Right atrium auricular region (tissue), 2 donors: Measurements from ENCODE around the gene MICAL2. TPM values are rescaled to one million over a fixed set of nuclear protein-coding genes. Genes with fewer than 3 reads are reported as not detected.

Source experiments
- DNase-seq: peaks from one replicate; pipeline ENCODE4 v3.0.0-alpha.2; 2019; ENCODE audit warnings: low spot score
- H3K27ac ChIP-seq, 2 donors: fragments of 200-600 bp; sonication (generic); 1 replicate in 1 of 2; 2 replicates in 1 of 2; pipeline ENCODE4 v1.5.1; 2016 to 2019
- H3K27me3 ChIP-seq, 2 donors: fragments of 200-600 bp; sonication (generic); one replicate each; pipeline versions ENCODE4 v1.5.1 to v1.6.0; 2017 to 2019
- H3K36me3 ChIP-seq: fragments of 200-600 bp; sonication (generic); one replicate; pipeline ENCODE4 v1.5.1; 2016
- H3K4me1 ChIP-seq, 2 donors: fragments of 200-600 bp; sonication (generic); one replicate each; pipeline versions ENCODE4 v1.5.1 to v1.6.0; 2017 to 2019
- H3K4me3 ChIP-seq, 2 donors: fragments of 200-600 bp; sonication (generic); 1 replicate in 1 of 2; 2 replicates in 1 of 2; pipeline ENCODE4 v1.5.1; 2017 to 2019; ENCODE audit warnings: mild to moderate bottlenecking in 1 of 2, moderate library complexity in 1 of 2
- H3K9me3 ChIP-seq, 2 donors: fragments of 200-600 bp; sonication (generic); one replicate each; pipeline ENCODE4 v1.5.1; 2019
- CTCF ChIP-seq, 2 donors: fragments of 200-600 bp; sonication (generic); IDR thresholded peaks; one replicate each; pipeline ENCODE4 v1.5.1; 2019; ENCODE audit warnings: antibody characterized with exemption in 2 of 2
- total RNA-seq, 2 donors: library from RNA; depleted of rRNA; stranded (reverse); fragments of >200 nt; gene quantifications; one replicate each; pipeline ENCODE4 v1.1.0, GENCODE V29; 2016

Gene MICAL2
- total RNA-seq, 2 donors from 2014 or later: 77.6 to 84.5 TPM

GRCh38 chr11:12235080-12235479 is 124.7 kb downstream of the MICAL2 start:
- peaks cover 0 to 42% of the 10 kb centered on the region in 2 donors for H3K4me1 ChIP-seq
- peak overlapping the region; percentile 72 to 73 for H3K27ac ChIP-seq

GRCh38 chr11:12235553-12235946 is 125.2 kb downstream of the MICAL2 start:
- peaks cover 0 to 45% of the 10 kb centered on the region in 2 donors for H3K4me1 ChIP-seq
- H3K36me3 ChIP-seq: peaks cover 29% of the 10 kb centered on the region
- H3K9me3 ChIP-seq: no peaks in the 10 kb centered on the region

More at GRCh38 chr11:12235080-12235479, 124.7 kb downstream of the MICAL2 start:
- Histone ChIP-seq H3K27me3 (no peaks in the 10 kb centered on the region), H3K4me3 (no peak overlapping the region), H3K36me3 (peaks cover 26% of the 10 kb centered on the region), H3K9me3 (no peaks in the 10 kb centered on the region)
- no peak for DNase-seq
- no peak for TF ChIP-seq CTCF (IDR thresholded peaks at IDR 0.05)

GRCh38 chr11:12235947-12236743 is 125.8 kb downstream of the MICAL2 start:
- no peak overlapping the region for H3K4me3 ChIP-seq
- H3K9me3 ChIP-seq: no peaks in the 10 kb centered on the region
- peak; percentile 70 for DNase-seq
- H3K4me1 ChIP-seq: peaks cover 0 to 45% of the 10 kb centered on the region in 2 donors
- H3K36me3 ChIP-seq: peaks cover 29% of the 10 kb centered on the region
- H3K27ac ChIP-seq: peak overlapping the region; percentile 72 to 73
- TF ChIP-seq CTCF (IDR thresholded peaks at IDR 0.05): peak; percentile 37 to 80
- H3K27me3 ChIP-seq: no peaks in the 10 kb centered on the region

More at GRCh38 chr11:12235553-12235946, 125.2 kb downstream of the MICAL2 start:
- Histone ChIP-seq H3K27me3 (no peaks in the 10 kb centered on the region), H3K4me3 (no peak overlapping the region), H3K27ac (peak overlapping the region; percentile 72 to 73)
- no peak for DNase-seq
- TF ChIP-seq CTCF (IDR thresholded peaks at IDR 0.05): no peak

GRCh38 chr11:12236744-12237101 is 126.3 kb downstream of the MICAL2 start:
- no peaks in the 10 kb centered on the region for H3K27me3 ChIP-seq
- peak; percentile 7 to 27 for TF ChIP-seq CTCF (IDR thresholded peaks at IDR 0.05)
- H3K9me3 ChIP-seq: no peaks in the 10 kb centered on the region
- H3K36me3 ChIP-seq: peaks cover 31% of the 10 kb centered on the region
- no peak overlapping the region for H3K4me3 ChIP-seq
- DNase-seq: no peak
- H3K4me1 ChIP-seq: peaks cover 0 to 45% of the 10 kb centered on the region in 2 donors
- peak overlapping the region; percentile 72 to 73 for H3K27ac ChIP-seq

GRCh38 chr11:12237381-12237784 is 127.0 kb downstream of the MICAL2 start:
- no peak for DNase-seq
- H3K36me3 ChIP-seq: peaks cover 33% of the 10 kb centered on the region
- H3K27ac ChIP-seq: peak overlapping the region; percentile 72 to 73
- H3K4me1 ChIP-seq: peaks cover 0 to 45% of the 10 kb centered on the region in 2 donors
- H3K27me3 ChIP-seq: no peaks in the 10 kb centered on the region
- no peak overlapping the region for H3K4me3 ChIP-seq
- no peaks in the 10 kb centered on the region for H3K9me3 ChIP-seq
- no peak for TF ChIP-seq CTCF (IDR thresholded peaks at IDR 0.05)
